OCI-LY7 (cell line): ENCODE data around the gene AGK. TPM values are rescaled to one million over a fixed set of nuclear protein-coding genes. Genes with fewer than 3 reads are reported as not detected.
"Not testable (repeated sequence)": the region's sequence is repeated elsewhere in the genome, so short reads cannot be mapped to it uniquely, and the experiment has no call there.

Experiments used
- BruUV-seq: library from RNA; stranded (reverse); fragments of 400-500 nt; replicated peaks from 2 replicates; lab custom pipeline; 2021; lab: Mats Ljungman, UMichigan
- CTCF ChIA-PET: fragments of 300-600 bp; sonication (Branson Sonifier 250); formaldehyde crosslinking; loops from one replicate; lab custom pipeline; 2022; ENCODE audit warnings: antibody characterized with exemption; ENCODE audit not compliant: unreplicated experiment; lab: Charles Lee
- POLR2A ChIA-PET: fragments of 300-600 bp; sonication (Branson Sonifier 250); formaldehyde crosslinking; loops from one replicate; lab custom pipeline; 2022; ENCODE audit warnings: antibody characterized with exemption; lab: Charles Lee
- DNase-seq: peaks from one replicate; pipeline ENCODE4 v3.0.0-alpha.2; 2015; ENCODE audit warnings: low spot score
- H2AFZ ChIP-seq: fragments of 200-600 bp; sonication (generic), shearing (Covaris generic); 2 replicates; pipeline ENCODE4 v1.6.1; 2014; ENCODE audit warnings: mild to moderate bottlenecking, antibody characterized with exemption, low read length, moderate library complexity
- H3K27ac ChIP-seq: fragments of 200-600 bp; sonication (generic); 2 replicates; pipeline ENCODE4 v1.5.1; 2014; ENCODE audit warnings: mixed run types, low read depth, mild to moderate bottlenecking, moderate library complexity, low read length, inconsistent platforms; ENCODE audit not compliant: poor library complexity, severe bottlenecking
- H3K36me3 ChIP-seq: fragments of 200-600 bp; sonication (generic); 2 replicates; pipeline ENCODE4 v1.6.1; 2014; ENCODE audit warnings: mild to moderate bottlenecking, antibody characterized with exemption, low read length, moderate library complexity, mixed read lengths; ENCODE audit not compliant: insufficient read depth
- H3K4me1 ChIP-seq: fragments of 200-600 bp; sonication (generic); 2 replicates; pipeline ENCODE4 v1.5.1; 2014; ENCODE audit warnings: mild to moderate bottlenecking, low read length; ENCODE audit not compliant: insufficient read depth, poor library complexity, severe bottlenecking
- H3K4me2 ChIP-seq: fragments of 200-600 bp; sonication (generic); 2 replicates; pipeline ENCODE4 v1.6.1; 2014; ENCODE audit warnings: mild to moderate bottlenecking, low read length
- H3K4me3 ChIP-seq: fragments of 200-600 bp; sonication (generic); 2 replicates; pipeline ENCODE4 v1.5.1; 2014; ENCODE audit warnings: mild to moderate bottlenecking, low read depth, low read length; ENCODE audit not compliant: poor library complexity, severe bottlenecking
- H3K79me2 ChIP-seq: fragments of 200-600 bp; sonication (generic); 2 replicates; pipeline ENCODE4 v1.6.1; 2016; ENCODE audit warnings: low read depth, mild to moderate bottlenecking, low read length, moderate library complexity, mixed read lengths; ENCODE audit not compliant: insufficient read depth
- H3K9me2 ChIP-seq: fragments of 200-600 bp; sonication (generic); 2 replicates; pipeline ENCODE4 v1.6.1; 2016; ENCODE audit warnings: mild to moderate bottlenecking, low read length, mixed read lengths; ENCODE audit not compliant: insufficient read depth
- H3K9me3 ChIP-seq: fragments of 200-600 bp; sonication (generic); 2 replicates; pipeline ENCODE4 v1.6.1; 2014; ENCODE audit warnings: mild to moderate bottlenecking, mixed run types, low read length, mixed read lengths
- H4K20me1 ChIP-seq: fragments of 200-600 bp; sonication (generic); 2 replicates; pipeline ENCODE4 v1.6.1; 2014; ENCODE audit warnings: mild to moderate bottlenecking, antibody characterized with exemption, low read length, moderate library complexity, mixed read lengths; ENCODE audit not compliant: insufficient read depth
- CTCF ChIP-seq: fragments of 200-600 bp; sonication (generic); conservative IDR thresholded peaks from 2 replicates; pipeline ENCODE4 v1.5.1; 2014; ENCODE audit warnings: mild to moderate bottlenecking, antibody characterized with exemption, low read length, moderate library complexity, mixed read lengths
- EZH2phosphoT487 ChIP-seq: fragments of 200-600 bp; sonication (generic); IDR thresholded peaks from 2 replicates; pipeline ENCODE4 v1.6.1; 2018; ENCODE audit warnings: low read depth, borderline replicate concordance, mild to moderate bottlenecking, mixed run types, antibody characterized with exemption, low read length, moderate library complexity, mixed read lengths
- intact Hi-C: fragments of 100-400 bp; cut with micrococcal nuclease; formaldehyde crosslinking; loops from one replicate; pipeline ENCODE4 v1.10.0; 2022; ENCODE audit not compliant: unreplicated experiment
- total RNA-seq, 2 experiments: library from RNA; depleted of rRNA in 1 of 2; stranded (reverse); fragments of >200 nt in 1 of 2; shearing (Covaris generic) in 1 of 2; gene quantifications; 2 replicates each; pipeline ENCODE4 v1.2.3, GENCODE V29; 2014 to 2022

Gene AGK
- total RNA-seq, 2 experiments from 2014 or later: 31.2 to 33.6 TPM

DNA sequence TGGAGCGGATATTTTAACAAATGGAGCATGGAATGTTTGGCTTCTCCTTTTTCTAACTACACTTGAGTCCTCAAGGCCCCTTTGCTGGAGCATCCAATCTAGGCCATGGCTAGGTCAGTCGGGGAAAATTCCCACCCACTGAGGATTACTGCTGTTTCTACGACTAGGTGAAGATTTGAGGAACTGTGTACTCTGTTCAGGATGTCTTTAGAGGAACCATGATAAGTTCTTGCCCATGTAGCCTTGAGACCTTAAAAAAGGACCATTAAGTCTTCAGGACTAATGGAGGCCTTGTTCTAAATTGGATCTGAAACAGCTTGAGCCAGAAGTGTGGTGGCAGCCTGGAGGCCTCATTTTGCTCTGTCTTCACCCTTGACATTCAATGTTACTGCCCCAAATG lies 6.2 kb downstream of the AGK start:
- H3K4me2 ChIP-seq: no peak overlapping the region
- no peaks in the 10 kb centered on the region for H3K9me2 ChIP-seq
- no TSS peak for BruUV-seq
- ChIA-PET CTCF (no interaction called here), POLR2A (interaction anchor here (0.6 kb wide), 1 partner anchor 39 kb away, joined by 3 read pairs; no protein-coding TSS in a partner anchor)
- no peak for DNase-seq
- no peaks in the 10 kb centered on the region for H4K20me1 ChIP-seq
- peaks cover 9% of the 10 kb centered on the region; the same call in 1 of the 2 replicates for H3K79me2 ChIP-seq
- intact Hi-C loops: no loop called here
- H3K27ac ChIP-seq: no peak overlapping the region
- H3K4me3 ChIP-seq: no peak overlapping the region
- TF ChIP-seq EZH2phosphoT487 (no peak), CTCF (no peak)
- H3K4me1 ChIP-seq: peaks cover 2% of the 10 kb centered on the region
- H3K9me3 ChIP-seq: peaks cover 9% of the 10 kb centered on the region
- H2AFZ ChIP-seq: no peak overlapping the region
- H3K36me3 ChIP-seq: peaks cover 57% of the 10 kb centered on the region

- H3K9me3 ChIP-seq, DNase-seq, H3K9me2 ChIP-seq, CTCF ChIA-PET, intact Hi-C loops, H3K27ac ChIP-seq, BruUV-seq, POLR2A ChIA-PET, H3K79me2 ChIP-seq, H3K4me1 ChIP-seq, H3K4me2 ChIP-seq, H4K20me1 ChIP-seq, H3K4me3 ChIP-seq, H2AFZ ChIP-seq: not testable (repeated sequence)
- H3K36me3 ChIP-seq: peaks cover 62% of the 10 kb centered on the region
Measured at GRCh38 chr7:141557831-141558531, 6.8 kb downstream of the AGK start.

DNA sequence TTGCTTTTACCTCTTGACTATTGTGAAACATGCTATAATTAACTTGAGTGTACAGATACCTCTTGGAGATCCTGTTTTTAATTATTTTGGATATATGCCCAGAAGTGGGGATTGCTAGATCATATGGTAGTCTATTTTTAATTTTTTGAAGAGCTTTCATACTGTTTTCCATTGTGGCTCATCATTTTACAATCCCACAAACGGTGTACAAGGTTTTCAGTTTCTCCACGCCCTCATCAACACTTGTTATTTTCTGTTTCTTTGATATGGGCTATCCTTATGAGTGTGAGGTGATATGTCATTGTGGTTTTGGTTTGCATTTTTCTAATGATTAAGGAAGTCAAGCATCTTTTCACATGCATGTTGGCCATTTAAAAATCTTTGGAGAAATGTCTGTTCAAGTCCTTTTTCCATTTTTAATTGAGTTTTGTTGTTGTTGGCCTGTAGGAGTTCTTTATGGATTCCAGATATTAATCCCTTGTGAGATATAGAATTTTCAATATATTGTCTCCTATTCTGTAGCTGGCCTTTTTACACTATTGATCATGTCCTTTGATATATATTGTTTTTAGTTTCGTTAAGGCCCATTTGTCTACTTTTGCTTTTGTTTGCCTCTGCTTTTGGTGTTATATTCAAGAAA lies 7.5 kb downstream of the AGK start:
- BruUV-seq: no TSS peak
- no peaks in the 10 kb centered on the region for H3K4me1 ChIP-seq
- intact Hi-C loops: no loop called here
- TF ChIP-seq EZH2phosphoT487 (no peak), CTCF (no peak)
- H3K9me2 ChIP-seq: no peaks in the 10 kb centered on the region
- no peaks in the 10 kb centered on the region for H4K20me1 ChIP-seq
- peaks cover 9% of the 10 kb centered on the region; the same call in 1 of the 2 replicates for H3K79me2 ChIP-seq
- H3K36me3 ChIP-seq: peaks cover 67% of the 10 kb centered on the region
- no peak overlapping the region for H3K27ac ChIP-seq
- no peak overlapping the region for H2AFZ ChIP-seq
- ChIA-PET CTCF (no interaction called here), POLR2A (no interaction called here)
- DNase-seq: no peak
- no peak overlapping the region for H3K4me3 ChIP-seq
- no peak overlapping the region for H3K4me2 ChIP-seq
- H3K9me3 ChIP-seq: peaks cover 9% of the 10 kb centered on the region
